CD4-positive, alpha-beta T cell treated with Interleukin-15 for 4 hours (primary cell): ENCODE data around the gene FBXO38.

ENCODE experiments used
- DNase-seq: peaks from one replicate; pipeline ENCODE4 v3.0.0-alpha.2; 2020; ENCODE audit warnings: low spot score

The FBXO38 gene

GRCh38 chr5:148474025-148474511 is 90.3 kb downstream of the FBXO38 start:
- no peak for DNase-seq

GRCh38 chr5:148476302-148476701 is 92.5 kb downstream of the FBXO38 start:
- no peak for DNase-seq

GRCh38 chr5:148477429-148477828 is 93.7 kb downstream of the FBXO38 start:
- DNase-seq: no peak

GRCh38 chr5:148482196-148482595 is 98.4 kb downstream of the FBXO38 start:
- DNase-seq: no peak

GRCh38 chr5:148482697-148483462 is 99.1 kb downstream of the FBXO38 start:
- peak; percentile 45 for DNase-seq

- DNase-seq: no peak
These were observed 100.0 kb downstream of the FBXO38 start for GRCh38 chr5:148483750-148484149.

GRCh38 chr5:148484651-148485050 is 100.9 kb downstream of the FBXO38 start:
- DNase-seq: no peak

- no peak for DNase-seq
These were observed 102.7 kb downstream of the FBXO38 start for GRCh38 chr5:148486456-148486855.

GRCh38 chr5:148488757-148489156 is 105.0 kb downstream of the FBXO38 start:
- DNase-seq: no peak

- no peak for DNase-seq
These were observed 107.4 kb downstream of the FBXO38 start for GRCh38 chr5:148491015-148491792.

GRCh38 chr5:148491793-148492184 is 108.0 kb downstream of the FBXO38 start:
- no peak for DNase-seq

GRCh38 chr5:148492351-148492750 is 108.6 kb downstream of the FBXO38 start:
- no peak for DNase-seq
